ENCODE results near the gene RPL12. TPM values are rescaled to one million over a fixed set of nuclear protein-coding genes. Genes with fewer than 3 reads are reported as not detected.

The RPL12 gene
- total RNA-seq, 1 experiment from 2014 or later: 1,648 TPM

- Histone ChIP-seq H3K9me2 (ENCODE audit: insufficient read depth) (no peaks in the 10 kb centered on the region), H3K36me3 (ENCODE audit: low read depth) (no peaks in the 10 kb centered on the region), H2AFZ (no peak overlapping the region), H3K4me1 (replicated peaks; ENCODE audit: insufficient read depth) (no peaks in the 10 kb centered on the region; the same call in 1 of the 2 replicates), H3K27me3 (ENCODE audit: insufficient read depth, low read depth) (no peaks in the 10 kb centered on the region), H3K79me2 (ENCODE audit: low read depth) (0 out of 2 replicates have a peak, but pooled peaks cover 6% of the 10 kb centered on the region), H3K9me3 (ENCODE audit: insufficient read depth, low read depth) (no peaks in the 10 kb centered on the region), H3K4me2 (peak overlapping the region; percentile 93), H3K27ac (no peak overlapping the region), H3K4me3 (peak overlapping the region; percentile 68; the same call in 1 of the 2 replicates), H4K20me1 (ENCODE audit: insufficient read depth) (0 out of 2 replicates have a peak, but pooled peaks cover 4% of the 10 kb centered on the region), H3F3A (ENCODE audit: insufficient read depth, low read depth) (no peaks in the 10 kb centered on the region)
- TF ChIP-seq EZH2 (IDR thresholded peaks at IDR 0.05; ENCODE audit: low read depth) (no peak), CTCF (conservative IDR thresholded peaks at IDR 0.05) (no peak)
- BruUV-seq (replicated peaks): no TSS peak
- POLR2A ChIA-PET (ENCODE audit: unreplicated experiment): interaction anchor here (0.6 kb wide), 1 partner anchor 9 kb away, joined by 3 read pairs; no protein-coding TSS in a partner anchor
- CTCF ChIA-PET: no interaction called here
- no peak for DNase-seq
- intact Hi-C loops (cut with micrococcal nuclease; ENCODE audit: unreplicated experiment): loop anchor here (2.0 to 10.0 kb wide), 2 partner anchors 176 to 458 kb away; no protein-coding TSS in a partner anchor
Measured at GRCh38 chr9:127398715-127399400, 52.3 kb downstream of the RPL12 start.

- Histone ChIP-seq H3K9me2 (ENCODE audit: insufficient read depth) (no peaks in the 10 kb centered on the region), H2AFZ (peak overlapping the region; percentile 86), H3K79me2 (ENCODE audit: low read depth) (0 out of 2 replicates have a peak, but pooled peaks cover 6% of the 10 kb centered on the region), H3K27ac (no peak overlapping the region), H3K9me3 (ENCODE audit: insufficient read depth, low read depth) (no peaks in the 10 kb centered on the region), H3K4me2 (peak overlapping the region; percentile 93), H3F3A (ENCODE audit: insufficient read depth, low read depth) (0 out of 2 replicates have a peak, but pooled peaks cover 4% of the 10 kb centered on the region), H3K4me1 (replicated peaks; ENCODE audit: insufficient read depth) (no peaks in the 10 kb centered on the region; the same call in 1 of the 2 replicates), H3K27me3 (ENCODE audit: insufficient read depth, low read depth) (no peaks in the 10 kb centered on the region), H3K4me3 (peak overlapping the region; percentile 68), H3K36me3 (ENCODE audit: low read depth) (no peaks in the 10 kb centered on the region), H4K20me1 (ENCODE audit: insufficient read depth) (0 out of 2 replicates have a peak, but pooled peaks cover 4% of the 10 kb centered on the region)
- intact Hi-C loops (cut with micrococcal nuclease; ENCODE audit: unreplicated experiment): loop anchor here (2.0 to 10.0 kb wide), 2 partner anchors 177 to 457 kb away; no protein-coding TSS in a partner anchor
- BruUV-seq (replicated peaks): no TSS peak
- ChIA-PET CTCF (interaction anchor here (2.1 kb wide), 1 partner anchor 184 kb away, joined by 11 read pairs; no protein-coding TSS in a partner anchor), POLR2A (ENCODE audit: unreplicated experiment) (no interaction called here)
- TF ChIP-seq EZH2 (IDR thresholded peaks at IDR 0.05; ENCODE audit: low read depth) (no peak), CTCF (conservative IDR thresholded peaks at IDR 0.05) (no peak; the same call in 1 of the 2 replicates)
- no peak for DNase-seq
Measured at GRCh38 chr9:127398275-127398647, 52.9 kb downstream of the RPL12 start.

Other genes with a start within 250 kb of the RPL12 start
- gene GARNL3, start 186.6 kb downstream of the RPL12 start, total RNA-seq (2021): 10.8 and 18.1 TPM in 2 replicates
- gene SLC2A8, start 54.2 kb downstream of the RPL12 start, total RNA-seq (2021): 19.1 and 24.6 TPM in 2 replicates
- 5.5 and 5.8 TPM in 2 replicates for gene ZNF79, start 27.0 kb downstream of the RPL12 start, total RNA-seq (2021)
- gene LRSAM1, start 104 bp upstream of the RPL12 start, total RNA-seq (2021): 44.0 and 63.9 TPM in 2 replicates
- 35.1 and 44.0 TPM in 2 replicates for gene STXBP1, start 160.9 kb upstream of the RPL12 start, total RNA-seq (2021)